Measurements from ENCODE around the gene PLEKHA4. TPM values are rescaled to one million over a fixed set of nuclear protein-coding genes. Genes with fewer than 3 reads are reported as not detected.

Gene PLEKHA4
- total and polyA plus RNA-seq, 2 of the 13 experiments (the other 11 are each of a cell fraction or from before 2014, with no cell fraction given) = 4.8 to 6.0 TPM

- TF ChIP-seq ZFP36L2 (CRISPR knock-in tag; IDR thresholded peaks at IDR 0.05) (no peak), CEBPG (CRISPR knock-in tag; IDR thresholded peaks at IDR 0.05) (peak; percentile 82), HMGA1 (CRISPR knock-in tag; conservative IDR thresholded peaks at IDR 0.05) (no peak), ZFYVE20 (CRISPR knock-in tag; IDR thresholded peaks at IDR 0.05; ENCODE audit: borderline replicate concordance, low read depth) (no peak), ZBTB21 (CRISPR knock-in tag; IDR thresholded peaks at IDR 0.05) (peak; percentile 17; the same call in 1 of the 2 replicates), ERF (CRISPR knock-in tag; IDR thresholded peaks at IDR 0.05) (peak; percentile 89), MAFG (CRISPR knock-in tag; IDR thresholded peaks at IDR 0.05) (no peak), MEF2D (CRISPR knock-in tag; IDR thresholded peaks at IDR 0.05) (peak; percentile 60; the same call in 1 of the 2 replicates), U2AF1 (optimal IDR thresholded peaks at IDR 0.05; ENCODE audit: low read depth, low read length) (peak; percentile 77), FOXK1 (CRISPR knock-in tag; IDR thresholded peaks at IDR 0.05; ENCODE audit: borderline replicate concordance, low read depth) (peak; percentile 89; the same call in 1 of the 2 replicates), MED1 (CRISPR knock-in tag; IDR thresholded peaks at IDR 0.05) (peak; percentile 64), ZNF543 (CRISPR knock-in tag; IDR thresholded peaks at IDR 0.05) (no peak), ZBTB25 (CRISPR knock-in tag; IDR thresholded peaks at IDR 0.05) (peak; percentile 65; the same call in 1 of the 2 replicates)
- TF ChIP-seq, protein P1, sequence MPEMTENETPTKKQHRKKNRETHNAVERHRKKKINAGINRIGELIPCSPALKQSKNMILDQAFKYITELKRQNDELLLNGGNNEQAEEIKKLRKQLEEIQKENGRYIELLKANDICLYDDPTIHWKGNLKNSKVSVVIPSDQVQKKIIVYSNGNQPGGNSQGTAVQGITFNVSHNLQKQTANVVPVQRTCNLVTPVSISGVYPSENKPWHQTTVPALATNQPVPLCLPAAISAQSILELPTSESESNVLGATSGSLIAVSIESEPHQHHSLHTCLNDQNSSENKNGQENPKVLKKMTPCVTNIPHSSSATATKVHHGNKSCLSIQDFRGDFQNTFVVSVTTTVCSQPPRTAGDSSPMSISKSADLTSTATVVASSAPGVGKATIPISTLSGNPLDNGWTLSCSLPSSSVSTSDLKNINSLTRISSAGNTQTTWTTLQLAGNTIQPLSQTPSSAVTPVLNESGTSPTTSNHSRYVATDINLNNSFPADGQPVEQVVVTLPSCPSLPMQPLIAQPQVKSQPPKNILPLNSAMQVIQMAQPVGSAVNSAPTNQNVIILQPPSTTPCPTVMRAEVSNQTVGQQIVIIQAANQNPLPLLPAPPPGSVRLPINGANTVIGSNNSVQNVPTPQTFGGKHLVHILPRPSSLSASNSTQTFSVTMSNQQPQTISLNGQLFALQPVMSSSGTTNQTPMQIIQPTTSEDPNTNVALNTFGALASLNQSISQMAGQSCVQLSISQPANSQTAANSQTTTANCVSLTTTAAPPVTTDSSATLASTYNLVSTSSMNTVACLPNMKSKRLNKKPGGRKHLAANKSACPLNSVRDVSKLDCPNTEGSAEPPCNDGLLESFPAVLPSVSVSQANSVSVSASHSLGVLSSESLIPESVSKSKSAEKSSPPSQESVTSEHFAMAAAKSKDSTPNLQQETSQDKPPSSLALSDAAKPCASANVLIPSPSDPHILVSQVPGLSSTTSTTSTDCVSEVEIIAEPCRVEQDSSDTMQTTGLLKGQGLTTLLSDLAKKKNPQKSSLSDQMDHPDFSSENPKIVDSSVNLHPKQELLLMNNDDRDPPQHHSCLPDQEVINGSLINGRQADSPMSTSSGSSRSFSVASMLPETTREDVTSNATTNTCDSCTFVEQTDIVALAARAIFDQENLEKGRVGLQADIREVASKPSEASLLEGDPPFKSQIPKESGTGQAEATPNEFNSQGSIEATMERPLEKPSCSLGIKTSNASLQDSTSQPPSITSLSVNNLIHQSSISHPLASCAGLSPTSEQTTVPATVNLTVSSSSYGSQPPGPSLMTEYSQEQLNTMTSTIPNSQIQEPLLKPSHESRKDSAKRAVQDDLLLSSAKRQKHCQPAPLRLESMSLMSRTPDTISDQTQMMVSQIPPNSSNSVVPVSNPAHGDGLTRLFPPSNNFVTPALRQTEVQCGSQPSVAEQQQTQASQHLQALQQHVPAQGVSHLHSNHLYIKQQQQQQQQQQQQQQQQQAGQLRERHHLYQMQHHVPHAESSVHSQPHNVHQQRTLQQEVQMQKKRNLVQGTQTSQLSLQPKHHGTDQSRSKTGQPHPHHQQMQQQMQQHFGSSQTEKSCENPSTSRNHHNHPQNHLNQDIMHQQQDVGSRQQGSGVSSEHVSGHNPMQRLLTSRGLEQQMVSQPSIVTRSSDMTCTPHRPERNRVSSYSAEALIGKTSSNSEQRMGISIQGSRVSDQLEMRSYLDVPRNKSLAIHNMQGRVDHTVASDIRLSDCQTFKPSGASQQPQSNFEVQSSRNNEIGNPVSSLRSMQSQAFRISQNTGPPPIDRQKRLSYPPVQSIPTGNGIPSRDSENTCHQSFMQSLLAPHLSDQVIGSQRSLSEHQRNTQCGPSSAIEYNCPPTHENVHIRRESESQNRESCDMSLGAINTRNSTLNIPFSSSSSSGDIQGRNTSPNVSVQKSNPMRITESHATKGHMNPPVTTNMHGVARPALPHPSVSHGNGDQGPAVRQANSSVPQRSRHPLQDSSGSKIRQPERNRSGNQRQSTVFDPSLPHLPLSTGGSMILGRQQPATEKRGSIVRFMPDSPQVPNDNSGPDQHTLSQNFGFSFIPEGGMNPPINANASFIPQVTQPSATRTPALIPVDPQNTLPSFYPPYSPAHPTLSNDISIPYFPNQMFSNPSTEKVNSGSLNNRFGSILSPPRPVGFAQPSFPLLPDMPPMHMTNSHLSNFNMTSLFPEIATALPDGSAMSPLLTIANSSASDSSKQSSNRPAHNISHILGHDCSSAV (CRISPR knock-in tag; IDR thresholded peaks at IDR 0.05; ENCODE audit: borderline replicate concordance) = no peak
- TF ChIP-seq, protein P2, sequence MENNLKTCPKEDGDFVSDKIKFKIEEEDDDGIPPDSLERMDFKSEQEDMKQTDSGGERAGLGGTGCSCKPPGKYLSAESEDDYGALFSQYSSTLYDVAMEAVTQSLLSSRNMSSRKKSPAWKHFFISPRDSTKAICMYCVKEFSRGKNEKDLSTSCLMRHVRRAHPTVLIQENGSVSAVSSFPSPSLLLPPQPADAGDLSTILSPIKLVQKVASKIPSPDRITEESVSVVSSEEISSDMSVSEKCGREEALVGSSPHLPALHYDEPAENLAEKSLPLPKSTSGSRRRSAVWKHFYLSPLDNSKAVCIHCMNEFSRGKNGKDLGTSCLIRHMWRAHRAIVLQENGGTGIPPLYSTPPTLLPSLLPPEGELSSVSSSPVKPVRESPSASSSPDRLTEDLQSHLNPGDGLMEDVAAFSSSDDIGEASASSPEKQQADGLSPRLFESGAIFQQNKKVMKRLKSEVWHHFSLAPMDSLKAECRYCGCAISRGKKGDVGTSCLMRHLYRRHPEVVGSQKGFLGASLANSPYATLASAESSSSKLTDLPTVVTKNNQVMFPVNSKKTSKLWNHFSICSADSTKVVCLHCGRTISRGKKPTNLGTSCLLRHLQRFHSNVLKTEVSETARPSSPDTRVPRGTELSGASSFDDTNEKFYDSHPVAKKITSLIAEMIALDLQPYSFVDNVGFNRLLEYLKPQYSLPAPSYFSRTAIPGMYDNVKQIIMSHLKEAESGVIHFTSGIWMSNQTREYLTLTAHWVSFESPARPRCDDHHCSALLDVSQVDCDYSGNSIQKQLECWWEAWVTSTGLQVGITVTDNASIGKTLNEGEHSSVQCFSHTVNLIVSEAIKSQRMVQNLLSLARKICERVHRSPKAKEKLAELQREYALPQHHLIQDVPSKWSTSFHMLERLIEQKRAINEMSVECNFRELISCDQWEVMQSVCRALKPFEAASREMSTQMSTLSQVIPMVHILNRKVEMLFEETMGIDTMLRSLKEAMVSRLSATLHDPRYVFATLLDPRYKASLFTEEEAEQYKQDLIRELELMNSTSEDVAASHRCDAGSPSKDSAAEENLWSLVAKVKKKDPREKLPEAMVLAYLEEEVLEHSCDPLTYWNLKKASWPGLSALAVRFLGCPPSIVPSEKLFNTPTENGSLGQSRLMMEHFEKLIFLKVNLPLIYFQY (CRISPR knock-in tag; IDR thresholded peaks at IDR 0.05; ENCODE audit: borderline replicate concordance) = no peak
- TF ChIP-seq, protein P3, sequence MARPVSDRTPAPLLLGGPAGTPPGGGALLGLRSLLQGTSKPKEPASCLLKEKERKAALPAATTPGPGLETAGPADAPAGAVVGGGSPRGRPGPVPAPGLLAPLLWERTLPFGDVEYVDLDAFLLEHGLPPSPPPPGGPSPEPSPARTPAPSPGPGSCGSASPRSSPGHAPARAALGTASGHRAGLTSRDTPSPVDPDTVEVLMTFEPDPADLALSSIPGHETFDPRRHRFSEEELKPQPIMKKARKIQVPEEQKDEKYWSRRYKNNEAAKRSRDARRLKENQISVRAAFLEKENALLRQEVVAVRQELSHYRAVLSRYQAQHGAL (CRISPR knock-in tag; IDR thresholded peaks at IDR 0.05; ENCODE audit: not compliant biosample characterization) = peak; percentile 54
Measured at GRCh38 chr19:48872182-48872883, 3.9 kb upstream of the PLEKHA4 start, which contains the start of gene PPP1R15A (continued).
